HCEC 1CT (cell line): ENCODE results near the gene C11orf21.

Source experiments
- DNase-seq: peaks from one replicate; pipeline ENCODE4 v3.0.0-alpha.2; 2017

C11orf21 gene

DNA sequence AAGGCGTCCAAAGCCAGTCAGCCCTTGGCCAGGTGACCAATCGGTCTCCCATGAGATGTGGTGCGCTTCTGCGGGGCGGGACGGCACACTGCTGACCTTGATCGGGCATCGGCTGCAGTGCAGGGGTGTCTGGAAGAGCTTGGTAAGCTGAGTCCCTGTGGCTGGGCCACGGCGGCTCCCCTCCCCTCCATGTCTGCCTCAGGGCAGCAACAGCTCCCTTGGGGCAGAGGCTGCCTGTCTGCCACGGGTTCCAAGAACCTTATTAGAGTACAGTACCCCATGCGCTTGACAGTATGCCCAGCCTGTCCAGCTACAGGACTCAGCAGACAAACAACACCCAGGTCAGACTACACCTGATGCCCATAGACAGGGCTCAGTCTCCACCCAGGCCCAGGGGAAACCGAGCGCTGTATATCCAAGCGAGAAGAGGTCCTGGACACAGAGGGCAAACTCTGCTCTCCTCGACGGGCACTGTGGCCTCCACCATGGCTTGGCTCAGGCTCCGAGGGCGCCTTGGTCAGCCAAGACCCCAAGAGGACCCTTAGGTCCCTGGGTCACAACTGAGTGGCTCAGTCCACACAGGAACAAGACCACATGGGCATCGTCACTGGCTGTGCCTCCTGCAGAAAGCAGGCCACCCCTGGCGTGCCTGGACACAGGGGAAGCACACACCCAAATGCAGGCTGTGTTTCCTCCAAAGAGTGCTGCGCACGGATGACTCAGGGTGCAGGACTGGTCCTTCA lies 19.0 kb upstream of the C11orf21 start:
- DNase-seq = no peak

DNA sequence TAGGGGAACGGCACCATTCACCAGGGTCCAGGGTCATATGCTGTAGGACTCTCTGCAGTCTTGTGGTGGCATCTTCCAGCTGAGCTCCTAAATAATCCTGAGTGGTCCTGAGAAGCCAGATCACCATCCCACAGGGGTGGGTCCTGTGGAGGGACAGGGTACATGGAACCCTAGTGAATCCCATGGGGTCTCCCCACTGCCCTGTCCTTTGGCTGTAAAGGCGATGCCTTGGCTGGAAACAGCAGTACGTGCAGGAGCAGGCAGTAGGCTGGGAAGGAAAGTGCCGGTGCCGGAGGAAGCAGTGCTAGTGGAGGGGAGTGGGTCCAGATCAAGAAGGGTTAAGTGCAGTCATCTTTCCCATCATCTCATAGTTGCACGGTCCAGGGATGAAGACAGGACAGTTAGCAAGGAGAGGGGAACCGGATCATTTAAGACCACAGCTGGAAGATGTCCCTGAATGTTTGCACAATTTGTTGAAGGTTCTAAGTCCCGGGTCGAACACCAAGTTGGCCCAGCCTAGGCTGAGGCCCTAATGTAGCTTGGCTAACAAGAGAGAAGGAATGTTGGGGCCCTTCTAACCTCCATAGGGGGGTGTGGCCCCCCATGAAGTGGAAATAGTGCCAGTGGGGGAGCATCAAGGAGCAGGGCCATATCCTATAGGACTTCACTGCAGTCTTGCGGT lies 18.2 kb upstream of the C11orf21 start:
- no peak for DNase-seq

DNA sequence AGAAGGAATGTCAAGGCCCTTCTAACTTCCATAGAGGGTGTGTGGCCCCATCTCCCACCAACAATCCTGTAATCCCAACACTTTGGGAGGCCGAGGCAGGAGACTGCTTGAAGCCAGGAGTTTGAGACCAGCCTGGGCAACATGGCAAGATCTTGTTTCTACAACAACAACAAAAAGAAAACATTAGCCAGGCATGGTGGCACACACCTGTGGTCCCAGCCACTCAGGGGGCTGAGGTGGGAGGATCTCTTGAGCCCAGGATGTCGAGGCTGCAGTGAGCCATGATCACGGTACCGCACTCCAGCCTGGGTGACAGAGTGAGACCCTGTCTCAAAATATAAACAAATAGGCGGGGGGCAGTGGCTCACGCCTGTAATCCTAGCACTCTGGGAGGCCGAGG lies 17.0 kb upstream of the C11orf21 start:
- no peak for DNase-seq

DNA sequence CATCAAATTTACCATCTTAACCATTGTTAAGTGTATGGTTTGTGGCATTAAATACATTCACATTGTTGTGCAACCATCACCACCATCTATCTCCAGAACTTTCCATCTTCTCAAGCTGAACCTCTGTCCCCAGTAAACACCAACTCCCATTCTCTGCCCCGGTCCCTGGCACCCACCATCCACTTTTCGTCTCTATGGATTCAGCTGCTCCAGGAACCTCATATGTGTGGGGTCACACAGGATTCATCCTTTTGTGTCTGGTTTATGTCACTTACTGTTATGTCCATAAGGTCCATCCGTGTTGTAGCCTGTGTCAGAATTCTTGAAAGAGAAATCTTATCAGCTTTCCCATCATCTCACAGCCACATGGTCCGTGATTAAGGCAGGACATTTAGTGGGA lies 16.4 kb upstream of the C11orf21 start:
- no peak for DNase-seq

DNA sequence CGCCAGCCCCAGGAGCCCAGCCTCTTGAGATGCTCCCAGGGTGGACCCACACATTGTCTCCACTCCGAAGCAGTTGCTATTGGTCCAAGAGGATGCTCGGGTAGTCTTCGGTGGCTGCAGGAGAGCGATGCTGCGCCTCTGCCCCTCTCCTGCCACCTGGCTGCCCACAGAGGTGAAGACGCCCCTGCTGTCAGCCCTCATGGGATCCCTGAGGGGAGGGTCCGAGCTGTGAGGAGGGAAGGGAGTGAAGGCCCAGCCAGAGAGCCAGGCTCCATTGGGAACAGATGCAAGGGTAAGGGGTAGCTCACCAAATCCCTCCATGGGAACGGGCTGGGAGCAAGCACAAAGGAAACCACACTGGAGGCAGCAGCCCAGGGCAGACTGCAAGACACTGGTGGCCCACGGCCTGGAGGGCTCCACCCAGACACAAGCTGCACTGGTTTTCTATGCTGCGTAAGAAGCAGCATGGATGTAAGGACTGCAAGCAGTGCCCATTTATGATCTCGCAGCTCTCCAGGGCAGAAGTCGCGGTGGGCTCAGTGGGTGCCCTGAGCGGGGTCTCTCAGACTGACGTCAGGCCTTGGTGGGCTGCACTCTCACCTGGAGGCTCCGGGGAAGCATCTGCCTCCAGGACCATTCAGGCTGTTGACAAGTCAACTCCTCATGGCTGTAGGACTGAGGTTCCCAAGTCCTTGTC lies 15.8 kb upstream of the C11orf21 start:
- no peak for DNase-seq

DNA sequence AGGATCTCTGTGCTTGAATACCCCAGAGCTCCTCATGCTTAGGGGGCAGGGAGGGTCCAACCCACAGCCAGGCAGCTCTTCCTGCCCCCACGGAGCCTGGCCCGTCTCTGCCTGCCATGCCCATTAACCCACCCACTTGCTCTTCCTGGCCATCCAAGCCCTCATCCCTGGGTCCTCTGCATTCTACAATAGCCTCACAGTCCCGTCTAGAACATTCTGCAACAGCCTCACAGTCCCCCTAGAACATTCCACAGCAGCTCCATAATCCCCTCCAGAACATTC lies 15.2 kb upstream of the C11orf21 start:
- no peak for DNase-seq

DNA sequence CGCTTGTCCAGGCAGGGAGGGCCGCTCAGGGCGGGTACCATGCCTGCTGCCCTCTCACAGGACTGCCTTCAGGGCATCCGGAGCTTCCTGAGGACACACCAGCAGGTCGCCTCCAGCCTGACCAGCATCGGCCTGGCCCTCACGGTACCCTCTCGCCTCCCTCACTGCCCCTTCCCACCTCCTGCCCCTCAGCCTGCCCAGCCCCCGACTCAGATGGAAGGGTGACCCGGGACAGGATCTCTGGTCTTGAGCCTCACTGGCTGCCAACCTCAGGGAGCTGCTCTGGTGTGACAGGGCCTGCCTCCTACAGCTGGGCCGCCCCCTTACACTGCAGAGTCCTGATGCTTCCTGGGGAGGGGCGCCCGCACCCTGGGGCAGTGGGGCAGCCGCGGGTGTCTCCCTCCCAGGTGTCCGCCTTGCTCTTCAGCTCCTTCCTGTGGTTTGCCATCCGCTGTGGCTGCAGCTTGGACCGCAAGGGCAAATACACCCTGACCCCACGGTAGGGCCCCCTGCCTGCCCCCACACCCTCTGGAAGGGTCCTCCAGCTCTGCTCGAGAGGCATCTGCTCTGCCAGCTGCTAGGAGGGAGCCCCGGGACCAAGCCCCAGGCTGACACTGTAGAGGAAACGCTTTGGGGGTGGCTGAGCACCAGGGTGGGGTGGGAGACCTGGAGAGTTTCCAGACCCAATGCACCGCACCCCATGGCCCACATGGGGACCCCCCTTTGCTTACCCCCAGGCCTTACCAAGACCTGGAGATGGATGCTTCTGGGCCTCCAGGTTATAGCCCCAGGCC lies 14.6 kb upstream of the C11orf21 start:
- no peak for DNase-seq

DNA sequence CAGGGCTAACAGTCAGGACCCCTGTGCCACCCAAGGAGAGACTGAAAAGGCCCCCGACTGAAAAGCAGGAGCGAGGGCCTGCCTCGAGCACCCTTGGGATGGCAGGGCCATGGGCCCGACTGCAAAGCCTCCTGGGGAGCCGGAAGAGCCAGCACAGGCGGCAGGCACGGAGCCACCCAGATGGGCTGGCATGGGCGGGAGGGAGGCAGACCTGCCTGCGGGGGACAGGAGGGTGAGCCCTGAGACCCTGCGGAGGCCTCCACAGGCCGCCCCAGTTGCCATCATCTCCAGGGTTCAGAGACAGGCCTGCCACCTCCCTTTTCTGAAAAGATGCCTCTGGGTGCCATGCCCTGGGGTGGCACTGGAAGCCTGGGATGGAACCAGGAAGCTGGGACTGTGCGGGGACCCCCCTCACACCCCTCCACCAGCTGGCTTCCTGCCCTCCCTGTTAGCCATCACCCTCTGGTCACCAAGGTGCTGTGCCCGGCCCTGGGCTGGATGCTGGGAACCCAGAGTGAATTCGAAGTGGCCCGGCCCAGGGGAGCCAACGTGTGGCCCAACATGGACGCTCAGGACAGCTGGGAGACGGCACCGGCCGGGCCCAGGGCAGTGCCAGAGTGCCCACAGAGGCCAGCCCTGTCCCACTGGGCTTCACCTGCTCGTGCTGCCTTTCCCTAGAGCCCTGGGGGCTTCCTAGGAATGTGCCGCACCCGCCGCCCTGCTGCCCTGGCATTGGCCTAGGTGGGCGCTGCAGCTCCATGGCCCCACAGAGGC lies 13.9 kb upstream of the C11orf21 start:
- no peak for DNase-seq

DNA sequence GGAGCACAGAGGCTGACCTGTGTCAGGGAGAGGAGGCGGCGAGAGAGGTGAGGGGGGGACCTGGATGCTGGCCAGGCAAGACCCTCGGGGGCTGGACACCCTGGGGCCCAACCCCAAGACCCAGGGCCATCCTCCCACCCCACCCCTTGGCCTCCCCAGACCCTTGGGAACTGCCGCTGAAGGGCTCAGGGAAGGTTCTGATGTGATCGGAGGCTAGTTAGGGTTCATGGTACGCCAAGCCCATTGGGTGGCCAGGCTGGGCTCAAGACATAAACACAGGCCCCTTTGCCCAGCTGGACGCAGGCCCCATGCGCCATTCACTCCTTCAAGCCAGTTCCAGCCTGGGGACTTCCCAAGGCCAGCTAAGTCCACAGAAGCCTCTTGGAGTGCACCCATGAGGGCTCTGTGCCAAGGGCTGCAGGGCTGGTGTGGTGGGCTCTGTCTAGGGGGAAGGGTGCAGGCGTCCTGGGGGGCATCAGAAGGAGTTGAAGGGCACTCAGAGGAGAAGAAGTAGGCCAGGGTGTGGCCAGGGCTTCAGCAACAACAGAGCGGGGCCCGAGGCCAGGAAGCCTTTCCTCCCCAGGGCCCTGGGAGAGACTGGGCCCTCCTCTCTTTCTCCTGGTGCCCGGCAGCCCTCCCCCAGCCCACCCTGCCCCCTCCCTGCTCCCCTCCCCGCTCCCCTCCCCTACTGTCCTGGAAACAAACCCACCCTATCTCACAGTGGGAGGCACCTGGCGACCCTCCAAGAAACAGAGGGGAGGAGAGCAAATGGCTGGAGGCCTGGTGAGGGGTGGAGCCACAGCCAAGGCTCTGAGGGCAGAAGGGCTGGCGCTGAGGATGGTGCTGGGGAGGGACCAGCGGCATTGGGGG lies 13.0 kb upstream of the C11orf21 start:
- DNase-seq = peak; percentile 12

DNA sequence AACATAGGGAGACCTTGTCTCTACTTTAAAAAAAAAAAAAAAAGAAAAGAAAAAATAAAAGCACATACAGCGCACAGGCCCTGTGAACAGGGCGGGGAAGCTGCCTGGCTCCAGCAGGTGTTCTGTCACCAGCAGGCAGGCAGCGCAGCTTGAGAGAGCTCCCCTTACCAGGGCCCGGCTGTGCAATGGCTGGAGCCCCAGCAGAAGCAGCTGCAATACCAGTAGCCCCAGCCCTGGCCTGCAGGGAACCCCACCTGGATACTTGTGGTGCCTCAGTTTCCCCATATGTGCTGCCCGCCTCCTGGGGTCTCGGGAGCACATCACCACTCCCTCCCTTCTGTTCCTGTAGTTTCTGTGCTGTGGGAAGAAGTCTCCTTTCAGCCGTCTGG lies 12.4 kb upstream of the C11orf21 start:
- DNase-seq = no peak

DNA sequence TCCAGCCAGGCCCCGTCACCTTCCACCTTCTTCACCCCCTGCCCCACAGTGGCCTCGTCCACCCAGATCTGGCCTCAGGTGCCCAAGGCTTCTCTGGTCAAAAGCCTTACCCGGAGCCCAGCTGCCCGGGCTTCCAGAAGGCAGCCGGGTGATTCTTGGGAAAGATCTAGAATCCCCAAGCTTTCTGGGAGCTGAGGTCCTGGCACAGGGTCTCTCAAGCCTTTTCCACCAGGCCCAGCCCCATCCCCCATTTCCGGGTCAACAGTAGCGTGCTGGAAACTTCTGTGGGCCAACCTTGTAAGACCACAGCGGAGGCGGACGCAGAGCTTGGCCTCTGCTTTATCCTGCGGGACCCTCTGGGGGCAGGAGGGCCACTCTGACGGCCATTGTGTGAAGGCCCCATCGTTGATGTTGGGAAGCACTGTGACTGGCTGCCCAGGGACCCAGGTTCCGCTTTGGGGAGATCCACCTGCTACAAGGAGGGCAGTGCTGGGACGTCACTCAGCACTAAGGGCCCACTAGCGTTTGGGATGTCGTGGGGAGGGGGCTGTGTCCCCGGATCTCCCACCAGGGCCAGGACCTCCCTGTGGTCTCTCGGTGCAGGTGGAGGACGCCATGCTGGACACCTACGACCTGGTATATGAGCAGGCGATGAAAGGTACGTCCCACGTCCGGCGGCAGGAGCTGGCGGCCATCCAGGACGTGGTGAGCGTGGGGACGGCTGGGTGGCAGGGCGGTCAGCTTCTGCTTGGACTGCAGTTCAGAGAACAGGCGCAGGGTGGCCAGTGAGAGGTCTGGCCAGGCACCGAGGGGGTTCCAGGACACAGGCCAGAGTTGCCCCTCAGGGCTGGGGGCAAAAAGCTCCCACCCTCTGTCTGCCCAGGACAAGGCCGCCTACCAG lies 11.6 kb upstream of the C11orf21 start:
- no peak for DNase-seq

DNA sequence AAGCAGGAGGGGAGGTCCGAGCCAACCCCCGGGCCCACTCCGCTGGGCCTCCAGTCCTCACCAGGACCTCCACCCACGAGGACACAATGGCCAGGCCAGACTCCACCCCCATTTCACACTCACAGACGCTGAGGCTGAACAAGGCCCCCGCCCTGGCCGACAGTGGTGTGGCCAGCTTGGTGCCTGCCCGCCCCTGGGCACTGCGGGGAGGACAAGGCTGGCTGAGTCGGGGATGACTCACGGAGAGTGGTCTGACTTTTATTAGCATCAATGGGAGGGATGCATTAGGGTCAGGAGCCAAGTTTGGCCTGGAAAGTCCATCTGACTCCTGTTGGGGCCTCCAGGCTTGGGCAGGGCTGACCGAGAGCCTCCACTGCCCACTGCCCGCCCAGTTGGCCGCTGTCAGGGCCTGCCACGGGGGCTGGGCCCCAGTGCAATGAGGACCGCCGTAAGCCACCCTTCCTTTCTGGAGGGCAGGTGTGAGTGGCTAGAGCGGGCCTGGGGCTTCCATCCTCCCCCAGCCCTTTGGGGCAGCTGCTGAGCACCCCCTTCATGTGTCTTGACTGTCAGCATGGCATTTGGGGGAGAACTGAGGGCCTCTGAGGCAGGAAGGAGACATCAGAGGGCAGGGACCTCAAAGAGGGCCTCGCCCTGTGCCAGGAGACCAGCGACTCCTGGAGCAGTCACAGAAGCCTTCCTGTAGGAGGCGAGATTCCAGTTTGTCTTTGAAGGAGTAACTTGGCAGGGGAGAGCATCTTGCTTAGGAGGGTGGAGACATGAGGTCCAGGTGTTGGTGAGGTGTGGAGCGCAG lies 10.7 kb upstream of the C11orf21 start:
- peak; percentile 52 for DNase-seq

DNA sequence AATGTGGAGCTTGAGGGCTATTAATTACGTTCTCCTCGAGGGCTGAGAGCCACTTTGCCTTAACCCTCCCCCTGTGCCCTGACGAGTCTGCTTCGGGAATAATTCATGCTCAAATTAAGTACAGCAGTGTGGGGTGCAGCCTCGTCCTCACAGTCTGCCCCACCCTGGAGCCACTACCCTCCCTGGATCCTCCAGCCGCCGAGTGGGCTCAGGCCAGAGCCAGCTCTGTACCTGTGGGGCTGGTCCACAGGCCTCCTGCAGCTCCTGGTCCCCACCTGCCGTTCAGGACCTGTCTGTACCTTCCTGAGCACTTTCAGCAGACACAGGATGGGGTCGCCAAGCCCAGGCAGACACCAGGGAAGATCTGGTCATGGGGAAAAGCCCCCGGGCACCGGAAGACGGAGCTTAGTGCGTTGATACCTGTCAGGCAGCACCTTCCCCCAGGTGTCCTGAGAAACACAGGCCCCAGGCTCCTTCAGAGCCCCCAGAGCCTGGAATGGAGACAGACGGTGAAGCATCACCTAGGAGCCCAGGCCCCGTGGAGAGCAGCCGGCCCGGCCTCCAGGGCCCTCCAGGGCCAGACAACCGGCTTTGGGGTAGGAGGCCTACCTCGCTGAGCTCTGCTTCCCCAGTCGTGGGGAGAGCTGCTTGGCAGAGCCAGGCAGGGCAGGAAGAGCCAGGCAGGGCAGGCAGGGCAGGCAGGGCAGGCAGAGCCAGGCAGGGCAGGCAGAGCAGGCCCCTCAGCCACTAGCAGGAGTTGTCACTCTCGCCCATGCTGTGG lies 9.8 kb upstream of the C11orf21 start:
- no peak for DNase-seq

DNA sequence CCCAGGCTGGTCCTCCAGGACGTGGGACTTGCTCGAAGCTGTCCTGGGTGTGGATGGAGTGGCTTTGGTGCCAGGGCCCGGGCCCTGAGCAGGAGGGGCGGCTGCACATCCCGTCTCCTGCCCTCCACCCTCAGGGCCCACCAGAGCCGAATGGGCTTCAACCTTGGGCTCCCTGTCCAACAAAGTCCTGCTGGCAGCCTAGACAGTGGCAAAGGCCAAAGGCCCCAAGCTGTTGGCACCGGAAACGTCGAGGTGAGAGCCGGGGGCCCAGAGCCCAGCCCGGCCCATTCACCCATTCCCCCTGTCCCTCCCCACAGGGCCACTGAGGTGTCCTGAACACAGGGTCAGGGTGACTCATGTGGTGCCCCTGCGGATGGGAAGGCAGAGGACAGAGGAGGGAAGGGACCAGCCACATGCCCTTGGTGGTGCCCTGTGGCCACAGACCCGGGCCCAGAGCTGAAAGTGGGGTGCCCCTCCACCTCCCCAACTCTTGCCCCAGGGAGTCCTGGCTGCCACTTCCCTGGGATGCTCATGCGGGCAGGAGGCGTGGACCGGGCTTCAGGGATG lies 9.2 kb upstream of the C11orf21 start:
- DNase-seq = no peak

DNA sequence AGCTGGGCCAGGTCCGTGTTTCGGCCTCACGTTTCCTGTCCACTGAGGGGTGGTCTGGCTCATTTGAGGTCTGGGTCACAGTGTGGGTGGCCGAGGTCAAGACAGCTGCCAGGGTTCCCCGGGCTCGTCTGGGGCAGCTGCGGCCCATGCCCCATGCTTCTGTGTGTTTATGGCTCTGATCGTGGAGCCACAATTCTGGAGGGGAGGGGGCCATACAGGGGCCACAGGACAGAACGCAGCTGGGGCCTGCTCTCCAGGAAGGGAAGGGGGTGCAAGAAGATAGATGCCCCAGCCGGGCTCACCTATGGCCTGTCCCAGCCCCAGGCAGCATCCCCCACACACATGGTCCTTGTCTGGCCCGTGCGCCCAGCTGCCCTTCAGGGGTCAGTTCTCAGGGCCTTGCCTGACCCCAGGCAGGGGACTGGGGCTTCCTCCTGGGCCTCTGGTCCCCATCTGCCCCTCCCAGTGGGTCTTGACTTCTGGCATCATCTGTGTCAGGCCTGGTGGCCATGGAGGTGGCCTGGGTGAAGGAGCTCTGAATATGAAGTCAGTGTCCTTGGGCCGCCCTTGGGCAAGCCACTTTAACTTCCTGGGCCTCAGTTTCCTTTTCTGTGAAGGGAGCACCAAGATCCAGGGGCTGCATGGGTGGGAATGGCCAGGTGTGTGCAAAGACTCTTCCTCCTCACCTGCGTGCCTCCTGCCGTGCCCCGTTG lies 8.5 kb upstream of the C11orf21 start:
- DNase-seq = no peak

DNA sequence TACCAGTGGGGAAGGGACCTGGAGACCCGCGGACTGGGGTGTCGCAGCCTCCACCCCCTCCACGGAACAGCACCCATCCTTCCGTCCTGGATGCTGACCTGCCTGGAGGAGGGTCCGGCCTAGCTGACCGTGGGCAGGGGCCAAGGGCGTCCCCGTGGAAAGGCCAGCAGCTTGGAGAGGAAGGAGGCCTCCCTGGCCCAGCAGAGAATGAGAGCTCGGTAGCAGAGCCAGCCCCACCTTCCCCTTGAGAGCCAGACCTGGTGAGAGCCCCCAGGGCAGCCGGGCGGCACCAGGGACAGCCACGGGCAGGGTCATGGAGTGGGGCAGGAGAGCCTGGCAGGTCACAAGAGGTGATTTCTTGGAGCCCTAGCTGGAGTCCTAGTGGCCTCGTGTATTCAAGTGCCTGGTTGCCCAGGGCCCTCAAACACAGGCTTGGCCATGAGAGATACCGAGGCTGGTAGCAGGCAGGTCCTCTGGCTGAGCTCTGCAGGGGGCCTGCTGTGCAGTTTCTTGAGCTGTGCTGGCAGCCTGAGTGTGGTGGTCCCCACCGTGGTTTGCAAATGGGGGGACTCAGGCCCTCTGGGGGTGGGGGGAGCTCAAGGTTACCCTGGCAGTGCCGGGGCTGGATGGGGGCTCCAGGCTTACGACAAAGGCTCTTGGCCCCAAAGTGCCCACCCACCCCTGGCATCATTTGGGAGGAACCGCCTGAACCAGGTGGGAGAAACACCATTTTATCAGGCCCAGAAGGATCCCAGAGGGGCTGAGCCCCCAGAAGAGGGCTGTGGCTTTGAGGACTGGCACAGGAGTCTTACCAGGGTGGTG lies 7.7 kb upstream of the C11orf21 start:
- DNase-seq = no peak

DNA sequence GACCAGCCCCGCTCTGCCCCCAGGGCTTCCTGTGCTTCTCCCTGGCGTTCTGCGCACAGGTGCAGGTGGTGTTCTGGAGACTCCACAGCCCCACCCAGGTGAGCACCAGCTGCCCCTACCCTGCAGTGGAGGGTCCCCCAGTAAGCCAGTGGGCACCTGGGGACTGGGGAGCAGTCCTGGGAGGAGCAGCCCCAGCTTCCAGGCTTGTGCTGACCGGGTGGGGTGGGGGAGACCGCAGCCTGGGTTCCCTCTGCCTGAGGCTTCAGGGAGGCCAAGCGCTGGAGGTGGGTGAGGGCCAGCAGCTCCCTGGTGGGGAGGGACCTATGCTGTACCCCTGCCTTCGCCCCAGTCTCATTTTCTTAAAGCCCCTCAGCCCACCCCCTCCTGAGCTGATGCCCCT lies 7.0 kb upstream of the C11orf21 start:
- no peak for DNase-seq
